HCT116 (cell line): Measurements from ENCODE around the gene GNAI2. TPM values are rescaled to one million over a fixed set of nuclear protein-coding genes. Genes with fewer than 3 reads are reported as not detected.

Experiments
- ATAC-seq: fragments of 200-7000 bp; cut with Tn5 transposase; 2 replicates; pipeline ENCODE4 v1.9.1; 2020; ENCODE audit warnings: mild to moderate bottlenecking, moderate library complexity
- BruUV-seq: library from RNA; stranded (reverse); fragments of 400-500 nt; replicated peaks from 2 replicates; lab custom pipeline; 2021; lab: Mats Ljungman, UMichigan
- CTCF ChIA-PET: fragments of 300-600 bp; sonication (Branson Sonifier 250); formaldehyde crosslinking; loops from one replicate; lab custom pipeline; 2021; ENCODE audit warnings: antibody characterized with exemption; lab: Charles Lee
- POLR2A ChIA-PET: fragments of 300-600, 350-600 bp; sonication (Branson Sonifier 250); formaldehyde crosslinking; loops from one replicate; lab custom pipeline; 2021; ENCODE audit warnings: antibody characterized with exemption; lab: Charles Lee
- RAD21 ChIA-PET, 2 experiments: fragments of 300-600 bp; sonication (Branson Sonifier 250); formaldehyde crosslinking; loops; one replicate each; lab custom pipeline; 2023; ENCODE audit warnings: low total read pairs in 2 of 2; ENCODE audit not compliant: uncharacterized antibody in 2 of 2, unreplicated experiment in 2 of 2, low non-redundant PET in 1 of 2; lab: Charles Lee
- DNase-seq: peaks from one replicate; pipeline ENCODE4 v3.0.0-alpha.2; 2010; ENCODE audit warnings: low read depth, low spot score
- H2AFZ ChIP-seq: fragments of 200-600 bp; shearing (Covaris generic), sonication (generic); 2 replicates; pipeline ENCODE4 v1.6.1; 2017; ENCODE audit warnings: low read depth, mixed run types, mixed read lengths, antibody characterized with exemption, low read length; ENCODE audit not compliant: poor library complexity, severe bottlenecking
- H3K27ac ChIP-seq: 2 replicates; pipeline ENCODE4 v1.5.1; 2012; ENCODE audit warnings: low read depth, low read length
- H3K27me3 ChIP-seq: fragments of 200-600 bp; sonication (generic); 2 replicates; pipeline ENCODE4 v1.6.1; 2016; ENCODE audit warnings: mixed run types, low read length, mixed read lengths; ENCODE audit not compliant: insufficient read depth
- H3K36me3 ChIP-seq, 2 experiments: fragments of 200-500 bp in 1 of 2; fragments of 200-600 bp in 1 of 2; sonication (Bioruptor generic) in 1 of 2; sonication (generic) in 1 of 2; 2 replicates each; pipeline versions ENCODE4 v1.5.1 to v1.6.1; 2014 to 2016; ENCODE audit warnings: low read length in 2 of 2, inconsistent platforms in 1 of 2, mixed read lengths in 1 of 2, mixed run types in 1 of 2; ENCODE audit not compliant: insufficient read depth in 2 of 2, control insufficient read depth in 1 of 2
- H3K4me1 ChIP-seq, 2 experiments: fragments of 200-600 bp in 1 of 2; sonication (generic) in 1 of 2; 2 replicates each; pipeline versions ENCODE4 v1.5.1 to v1.6.1; 2012 to 2017; ENCODE audit warnings: low read length in 2 of 2, inconsistent platforms in 1 of 2, mild to moderate bottlenecking in 1 of 2, mixed read lengths in 1 of 2, mixed run types in 1 of 2, moderate library complexity in 1 of 2; ENCODE audit not compliant: insufficient read depth in 2 of 2, control insufficient read depth in 1 of 2
- H3K4me2 ChIP-seq: fragments of 200-600 bp; sonication (generic); 2 replicates; pipeline ENCODE4 v1.6.1; 2017; ENCODE audit warnings: mixed run types, low read length, mixed read lengths
- H3K4me3 ChIP-seq, 2 experiments: fragments of 200-600 bp in 1 of 2; sonication (generic) in 1 of 2; replicated peaks in 1 of 2; 2 replicates each; pipeline ENCODE4 v1.5.1; 2011 to 2016; ENCODE audit warnings: low read length in 2 of 2, control low read depth in 1 of 2, low read depth in 1 of 2, mild to moderate bottlenecking in 1 of 2, mixed read lengths in 1 of 2, mixed run types in 1 of 2
- H3K79me2 ChIP-seq: fragments of 200-600 bp; sonication (generic); 2 replicates; pipeline ENCODE4 v1.6.1; 2017; ENCODE audit warnings: mild to moderate bottlenecking, mixed run types, low read length, moderate library complexity, mixed read lengths; ENCODE audit not compliant: insufficient read depth
- H3K9ac ChIP-seq: fragments of 200-600 bp; sonication (generic); 2 replicates; pipeline ENCODE4 v1.6.1; 2016; ENCODE audit warnings: low read length, mixed read lengths
- H3K9me2 ChIP-seq: fragments of 200-600 bp; sonication (generic), shearing (Covaris generic); 2 replicates; pipeline ENCODE4 v1.6.1; 2017; ENCODE audit warnings: mixed run types, mild to moderate bottlenecking, moderate library complexity; ENCODE audit not compliant: insufficient read depth
- H3K9me3 ChIP-seq, 2 experiments: fragments of 200-500 bp in 1 of 2; fragments of 200-600 bp in 1 of 2; sonication (Bioruptor generic) in 1 of 2; sonication (generic) in 1 of 2; 2 replicates each; pipeline ENCODE4 v1.6.1; 2014 to 2017; ENCODE audit warnings: low read length in 2 of 2, mixed read lengths in 2 of 2, inconsistent platforms in 1 of 2, low read depth in 1 of 2, mild to moderate bottlenecking in 1 of 2, mixed run types in 1 of 2, moderate library complexity in 1 of 2; ENCODE audit not compliant: control insufficient read depth in 1 of 2, insufficient read depth in 1 of 2
- H4K20me1 ChIP-seq: fragments of 200-600 bp; sonication (generic), shearing (Covaris generic); 2 replicates; pipeline ENCODE4 v1.6.1; 2017; ENCODE audit warnings: mixed run types, mild to moderate bottlenecking, moderate library complexity; ENCODE audit not compliant: insufficient read depth
- EZH2 ChIP-seq: fragments of 200-600 bp; sonication (generic); IDR thresholded peaks from 2 replicates; pipeline ENCODE4 v1.6.1; 2017; ENCODE audit warnings: antibody characterized with exemption, mixed run types
- JUND ChIP-seq: IDR thresholded peaks from 2 replicates; pipeline ENCODE4 v1.6.1; 2012
- POLR2A ChIP-seq: IDR thresholded peaks from 2 replicates; pipeline ENCODE4 v1.7.0; 2011; ENCODE audit warnings: borderline replicate concordance; ENCODE audit not compliant: insufficient read depth, insufficient read length; ENCODE audit errors: extremely low read depth
- SIN3A ChIP-seq: IDR thresholded peaks from 2 replicates; pipeline ENCODE4 v1.6.1; 2012; ENCODE audit warnings: low read depth
- SRF ChIP-seq: IDR thresholded peaks from 2 replicates; pipeline ENCODE4 v1.6.1; 2012; ENCODE audit warnings: low read depth
- intact Hi-C: fragments of 100-400 bp; cut with micrococcal nuclease; formaldehyde crosslinking; loops from 2 replicates; pipeline ENCODE4 v1.10.0; 2022
- total RNA-seq: library from RNA; stranded (reverse); gene quantifications from one replicate; pipeline ENCODE4 v1.2.1, GENCODE V29; 2021; ENCODE audit not compliant: unreplicated experiment
- TF ChIP-seq, protein P1 (sequence below): IDR thresholded peaks from 2 replicates; pipeline ENCODE4 v1.6.1; 2011; ENCODE audit warnings: mild to moderate bottlenecking, low read length, moderate library complexity; ENCODE audit not compliant: insufficient replicate concordance; ENCODE audit errors: extremely low read depth
- TF ChIP-seq, protein P2 (sequence below): IDR thresholded peaks from 2 replicates; pipeline ENCODE4 v1.6.1; 2012; ENCODE audit warnings: low read depth
- TF ChIP-seq, protein P3 (sequence below): IDR thresholded peaks from 2 replicates; pipeline ENCODE4 v1.6.1; 2012

Gene GNAI2
- total RNA-seq, 1 experiment from 2014 or later = 170 TPM

DNA sequence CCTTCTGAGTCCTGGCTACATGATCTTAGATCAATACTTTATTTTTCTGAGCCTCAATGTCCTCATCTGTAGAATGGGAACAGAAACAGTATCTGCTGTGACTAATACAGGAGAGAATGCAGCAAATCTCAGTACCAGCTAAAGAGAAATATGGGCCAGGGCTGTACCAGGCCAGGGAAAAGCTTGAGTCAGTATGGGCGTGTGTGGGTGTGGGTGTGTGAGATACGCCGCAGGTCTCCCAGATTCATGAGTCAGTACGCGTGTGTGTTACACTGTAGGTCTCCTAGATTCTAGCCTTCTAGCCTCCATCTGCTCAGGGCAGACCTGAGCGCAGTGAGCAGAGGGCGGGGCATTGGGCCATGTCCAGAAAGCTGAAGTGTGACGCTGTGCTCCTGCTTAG, 15.2 kb downstream of the GNAI2 start (continued):
- TF ChIP-seq, protein P1, sequence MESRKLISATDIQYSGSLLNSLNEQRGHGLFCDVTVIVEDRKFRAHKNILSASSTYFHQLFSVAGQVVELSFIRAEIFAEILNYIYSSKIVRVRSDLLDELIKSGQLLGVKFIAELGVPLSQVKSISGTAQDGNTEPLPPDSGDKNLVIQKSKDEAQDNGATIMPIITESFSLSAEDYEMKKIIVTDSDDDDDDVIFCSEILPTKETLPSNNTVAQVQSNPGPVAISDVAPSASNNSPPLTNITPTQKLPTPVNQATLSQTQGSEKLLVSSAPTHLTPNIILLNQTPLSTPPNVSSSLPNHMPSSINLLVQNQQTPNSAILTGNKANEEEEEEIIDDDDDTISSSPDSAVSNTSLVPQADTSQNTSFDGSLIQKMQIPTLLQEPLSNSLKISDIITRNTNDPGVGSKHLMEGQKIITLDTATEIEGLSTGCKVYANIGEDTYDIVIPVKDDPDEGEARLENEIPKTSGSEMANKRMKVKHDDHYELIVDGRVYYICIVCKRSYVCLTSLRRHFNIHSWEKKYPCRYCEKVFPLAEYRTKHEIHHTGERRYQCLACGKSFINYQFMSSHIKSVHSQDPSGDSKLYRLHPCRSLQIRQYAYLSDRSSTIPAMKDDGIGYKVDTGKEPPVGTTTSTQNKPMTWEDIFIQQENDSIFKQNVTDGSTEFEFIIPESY = no peak
- TF ChIP-seq SIN3A (no peak), EZH2 (no peak), SRF (no peak), POLR2A (no peak)
- TF ChIP-seq, protein P2, sequence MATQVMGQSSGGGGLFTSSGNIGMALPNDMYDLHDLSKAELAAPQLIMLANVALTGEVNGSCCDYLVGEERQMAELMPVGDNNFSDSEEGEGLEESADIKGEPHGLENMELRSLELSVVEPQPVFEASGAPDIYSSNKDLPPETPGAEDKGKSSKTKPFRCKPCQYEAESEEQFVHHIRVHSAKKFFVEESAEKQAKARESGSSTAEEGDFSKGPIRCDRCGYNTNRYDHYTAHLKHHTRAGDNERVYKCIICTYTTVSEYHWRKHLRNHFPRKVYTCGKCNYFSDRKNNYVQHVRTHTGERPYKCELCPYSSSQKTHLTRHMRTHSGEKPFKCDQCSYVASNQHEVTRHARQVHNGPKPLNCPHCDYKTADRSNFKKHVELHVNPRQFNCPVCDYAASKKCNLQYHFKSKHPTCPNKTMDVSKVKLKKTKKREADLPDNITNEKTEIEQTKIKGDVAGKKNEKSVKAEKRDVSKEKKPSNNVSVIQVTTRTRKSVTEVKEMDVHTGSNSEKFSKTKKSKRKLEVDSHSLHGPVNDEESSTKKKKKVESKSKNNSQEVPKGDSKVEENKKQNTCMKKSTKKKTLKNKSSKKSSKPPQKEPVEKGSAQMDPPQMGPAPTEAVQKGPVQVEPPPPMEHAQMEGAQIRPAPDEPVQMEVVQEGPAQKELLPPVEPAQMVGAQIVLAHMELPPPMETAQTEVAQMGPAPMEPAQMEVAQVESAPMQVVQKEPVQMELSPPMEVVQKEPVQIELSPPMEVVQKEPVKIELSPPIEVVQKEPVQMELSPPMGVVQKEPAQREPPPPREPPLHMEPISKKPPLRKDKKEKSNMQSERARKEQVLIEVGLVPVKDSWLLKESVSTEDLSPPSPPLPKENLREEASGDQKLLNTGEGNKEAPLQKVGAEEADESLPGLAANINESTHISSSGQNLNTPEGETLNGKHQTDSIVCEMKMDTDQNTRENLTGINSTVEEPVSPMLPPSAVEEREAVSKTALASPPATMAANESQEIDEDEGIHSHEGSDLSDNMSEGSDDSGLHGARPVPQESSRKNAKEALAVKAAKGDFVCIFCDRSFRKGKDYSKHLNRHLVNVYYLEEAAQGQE = no peak
- TF ChIP-seq, protein P3, sequence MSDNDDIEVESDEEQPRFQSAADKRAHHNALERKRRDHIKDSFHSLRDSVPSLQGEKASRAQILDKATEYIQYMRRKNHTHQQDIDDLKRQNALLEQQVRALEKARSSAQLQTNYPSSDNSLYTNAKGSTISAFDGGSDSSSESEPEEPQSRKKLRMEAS = no peak

DNA sequence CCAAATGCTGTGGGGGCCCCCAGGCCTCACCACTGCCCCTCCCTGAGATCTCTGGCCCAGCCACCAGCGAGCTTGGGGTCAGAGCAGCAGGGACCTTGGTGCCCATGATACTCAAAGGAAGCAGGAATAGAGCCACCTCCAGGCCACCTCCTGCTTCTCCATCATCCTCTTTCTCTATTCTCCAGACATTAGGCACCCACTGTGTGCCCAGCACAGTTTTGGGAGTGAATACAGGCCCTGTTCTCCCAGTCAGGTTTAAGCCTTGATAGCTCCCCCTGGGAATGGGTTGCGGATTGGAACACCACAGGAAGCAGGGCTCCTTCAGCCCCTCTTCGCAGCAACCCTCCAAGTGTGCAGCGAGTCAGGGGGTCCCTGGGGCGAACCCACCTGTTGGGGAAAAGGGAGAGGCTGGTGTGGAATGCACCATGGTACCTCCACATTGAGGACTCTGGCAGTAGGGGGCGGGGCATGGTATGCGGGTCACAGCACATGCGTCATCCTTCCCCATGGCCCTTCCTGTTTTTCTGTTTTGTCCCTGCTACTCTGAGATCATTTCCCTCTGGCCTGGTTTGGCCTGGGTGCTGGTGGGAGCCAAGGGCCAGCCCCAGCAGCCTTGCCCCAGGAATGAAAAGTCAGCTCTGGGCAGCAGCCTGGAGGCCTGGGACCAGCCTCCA, 18.7 kb downstream of the GNAI2 start:
- no peaks in the 10 kb centered on the region for H3K27me3 ChIP-seq
- H3K4me1 ChIP-seq = peaks cover 3 to 55% of the 10 kb centered on the region in 2 experiments; a peak in 3 of 4 replicates
- no peaks in the 10 kb centered on the region for H3K9me2 ChIP-seq
- H3K36me3 ChIP-seq = peaks cover 11 to 15% of the 10 kb centered on the region in 2 experiments; a peak in 3 of 4 replicates
- H3K4me3 ChIP-seq = no peak overlapping the region
- H4K20me1 ChIP-seq = no peaks in the 10 kb centered on the region
- CTCF ChIA-PET = interaction anchor here (0.6 to 2.9 kb wide), 3 partner anchors 8 to 28 kb away, joined by 4 to 20 read pairs (median 4); no protein-coding TSS in a partner anchor
- H3K27ac ChIP-seq = no peak overlapping the region; the same call in 1 of the 2 replicates
- RAD21 ChIA-PET = no interaction called here
- no peak overlapping the region for H3K4me2 ChIP-seq
- no peak for TF ChIP-seq JUND
- H3K9ac ChIP-seq = no peak overlapping the region
- POLR2A ChIA-PET = no interaction called here
- BruUV-seq = no TSS peak
- ATAC-seq (no peak), DNase-seq (no peak)
- no peak overlapping the region for H2AFZ ChIP-seq
- H3K79me2 ChIP-seq = peaks cover 24% of the 10 kb centered on the region
- intact Hi-C loops = no loop called here
- no peaks in the 10 kb centered on the region for H3K9me3 ChIP-seq
